HG03565 (cell line): ENCODE data around the gene FGFBP2.
A peak's percentile ranks its signal among the peaks of the same experiment; 100 is the strongest.

Experiments
- ATAC-seq: cut with Tn5 transposase; IDR thresholded peaks from one replicate; pipeline ENCODE4 v1.9.1; 2021; ENCODE audit warnings: mild to moderate bottlenecking, moderate library complexity; ENCODE audit not compliant: unreplicated experiment

Gene FGFBP2

GRCh38 chr4:15963001-15963451, at the start of gene FGFBP2:
Gene FGFBP2 (minus strand): TSS chr4:15963175. CDS start chr4:15963129, 46 bp downstream.
- ATAC-seq, result no peak

GRCh38 chr4:16011173-16011572, 48.2 kb upstream of the FGFBP2 start:
- no peak for ATAC-seq

- no peak for ATAC-seq
Observed at GRCh38 chr4:16009153-16009552, 46.2 kb upstream of the FGFBP2 start.

- no peak for ATAC-seq
Observed at GRCh38 chr4:16007471-16008095, 44.6 kb upstream of the FGFBP2 start.

- no peak for ATAC-seq
Observed at GRCh38 chr4:16006771-16007446, 43.9 kb upstream of the FGFBP2 start.

GRCh38 chr4:16005676-16006075, 42.7 kb upstream of the FGFBP2 start:
- no peak for ATAC-seq

GRCh38 chr4:16001484-16001858, 38.5 kb upstream of the FGFBP2 start:
- peak; percentile 90 for ATAC-seq

GRCh38 chr4:16000708-16001483, 37.9 kb upstream of the FGFBP2 start:
- ATAC-seq, result no peak

GRCh38 chr4:15996773-15997172, 33.8 kb upstream of the FGFBP2 start:
- ATAC-seq, result peak; percentile 54

GRCh38 chr4:15995826-15996225, 32.9 kb upstream of the FGFBP2 start:
- no peak for ATAC-seq

GRCh38 chr4:15992167-15992485, 29.2 kb upstream of the FGFBP2 start:
- ATAC-seq, result no peak

- no peak for ATAC-seq
Observed at GRCh38 chr4:15990570-15991285, 27.8 kb upstream of the FGFBP2 start.

- ATAC-seq, result no peak
Observed at GRCh38 chr4:15989424-15989823, 26.4 kb upstream of the FGFBP2 start.

- no peak for ATAC-seq
Observed at GRCh38 chr4:15988222-15988621, 25.2 kb upstream of the FGFBP2 start.

GRCh38 chr4:15986907-15987306, 23.9 kb upstream of the FGFBP2 start:
- no peak for ATAC-seq

- ATAC-seq, result no peak
Observed at GRCh38 chr4:15983610-15984009, 20.6 kb upstream of the FGFBP2 start.

GRCh38 chr4:15982842-15983524, 20.0 kb upstream of the FGFBP2 start:
- ATAC-seq, result no peak

- no peak for ATAC-seq
Observed at GRCh38 chr4:15976456-15977447, 13.8 kb upstream of the FGFBP2 start.

GRCh38 chr4:15971068-15971801, 8.3 kb upstream of the FGFBP2 start:
- no peak for ATAC-seq
